GM10847 (cell line): ENCODE data around the gene CDC14A.

Experiments
- POLR2A ChIP-seq: IDR thresholded peaks from 2 replicates; pipeline ENCODE4 v1.6.1; 2011; ENCODE audit not compliant: insufficient read length; ENCODE audit errors: extremely low read depth

Gene CDC14A

GRCh38 chr1:100445565-100445964, 93.3 kb downstream of the CDC14A start:
- no peak for TF ChIP-seq POLR2A

GRCh38 chr1:100448366-100448765, 96.1 kb downstream of the CDC14A start:
- no peak for TF ChIP-seq POLR2A

GRCh38 chr1:100449477-100449876, 97.2 kb downstream of the CDC14A start:
- TF ChIP-seq POLR2A, result no peak

GRCh38 chr1:100452641-100453040, 100.3 kb downstream of the CDC14A start:
- TF ChIP-seq POLR2A, result no peak

GRCh38 chr1:100455478-100456072, 103.3 kb downstream of the CDC14A start:
- TF ChIP-seq POLR2A, result no peak

- TF ChIP-seq POLR2A, result no peak
These were observed 104.6 kb downstream of the CDC14A start for GRCh38 chr1:100456880-100457279.

GRCh38 chr1:100457683-100458082, 105.4 kb downstream of the CDC14A start:
- TF ChIP-seq POLR2A, result no peak

GRCh38 chr1:100458661-100459357, 106.5 kb downstream of the CDC14A start:
- no peak for TF ChIP-seq POLR2A

GRCh38 chr1:100459358-100460114, 107.2 kb downstream of the CDC14A start:
- no peak for TF ChIP-seq POLR2A

GRCh38 chr1:100461222-100461621, 108.9 kb downstream of the CDC14A start:
- TF ChIP-seq POLR2A, result no peak

- TF ChIP-seq POLR2A, result no peak
These were observed 110.2 kb downstream of the CDC14A start for GRCh38 chr1:100462326-100463025.

GRCh38 chr1:100463791-100464424, 111.6 kb downstream of the CDC14A start:
- TF ChIP-seq POLR2A, result no peak

- no peak for TF ChIP-seq POLR2A
These were observed 117.3 kb downstream of the CDC14A start for GRCh38 chr1:100469578-100469977.

GRCh38 chr1:100474834-100475233, 122.5 kb downstream of the CDC14A start:
- TF ChIP-seq POLR2A, result no peak

- no peak for TF ChIP-seq POLR2A
These were observed 124.5 kb downstream of the CDC14A start for GRCh38 chr1:100476735-100477290.
